Progenitor cell of endocrine pancreas (in vitro differentiated cells): ENCODE results near the gene CFAP58. TPM values are rescaled to one million over a fixed set of nuclear protein-coding genes. Genes with fewer than 3 reads are reported as not detected.
A peak's percentile ranks its signal among the peaks of the same experiment; 100 is the strongest.

Source experiments
- DNase-seq: peaks from one replicate; pipeline ENCODE4 v3.0.0; 2021; ENCODE audit warnings: low spot score; ENCODE audit not compliant: unreplicated experiment
- H3K27ac Mint-ChIP-seq: 2 replicates; pipeline ENCODE4 v1.8.0; 2021; ENCODE audit warnings: mild to moderate bottlenecking, moderate library complexity, mixed read lengths
- H3K27me3 Mint-ChIP-seq: 2 replicates; pipeline ENCODE4 v1.8.0; 2021; ENCODE audit warnings: mixed read lengths
- H3K36me3 Mint-ChIP-seq: 2 replicates; pipeline ENCODE4 v1.8.0; 2022; ENCODE audit warnings: mixed read lengths; ENCODE audit not compliant: insufficient read depth
- H3K4me1 Mint-ChIP-seq: 2 replicates; pipeline ENCODE4 v1.8.0; 2021; ENCODE audit warnings: low read depth, mixed read lengths
- H3K4me3 Mint-ChIP-seq: 2 replicates; pipeline ENCODE4 v1.8.0; 2021; ENCODE audit warnings: low read depth, mild to moderate bottlenecking, moderate library complexity, mixed read lengths
- H3K9me3 Mint-ChIP-seq: 2 replicates; pipeline ENCODE4 v1.8.0; 2021; ENCODE audit warnings: low read depth, mixed read lengths
- CTCF ChIP-seq: fragments of 200-600 bp; sonication (generic); IDR thresholded peaks from one replicate; pipeline ENCODE4 v1.5.0; 2021; ENCODE audit warnings: antibody characterized with exemption, mild to moderate bottlenecking; ENCODE audit not compliant: unreplicated experiment
- total RNA-seq: library from RNA; stranded (reverse); gene quantifications from 2 replicates; pipeline ENCODE4 v1.2.1, GENCODE V29; 2021

Gene CFAP58
- total RNA-seq, 1 donor from 2014 or later = 0.24 TPM

- H3K27me3 Mint-ChIP-seq = peaks cover 3% of the 10 kb centered on the region
- H3K9me3 Mint-ChIP-seq = no peaks in the 10 kb centered on the region
- peaks cover 43% of the 10 kb centered on the region for H3K4me1 Mint-ChIP-seq
These were observed 23.2 kb upstream of the CFAP58 start for GRCh38 chr10:104330168-104331110.

GRCh38 chr10:104331208-104331838, 22.3 kb upstream of the CFAP58 start:
- H3K4me3 Mint-ChIP-seq = peak overlapping the region; percentile 24
- DNase-seq = no peak
- peaks cover 44% of the 10 kb centered on the region for H3K4me1 Mint-ChIP-seq
- no peak for TF ChIP-seq CTCF
- H3K9me3 Mint-ChIP-seq = no peaks in the 10 kb centered on the region
- peaks cover 3% of the 10 kb centered on the region for H3K27me3 Mint-ChIP-seq
- no peaks in the 10 kb centered on the region for H3K36me3 Mint-ChIP-seq
- peak overlapping the region; percentile 79 for H3K27ac Mint-ChIP-seq

More at GRCh38 chr10:104330168-104331110, 23.2 kb upstream of the CFAP58 start:
- DNase-seq = no peak
- Mint-ChIP-seq H3K27ac (peak overlapping the region; percentile 79), H3K36me3 (no peaks in the 10 kb centered on the region), H3K4me3 (peak overlapping the region; percentile 5)
- no peak for TF ChIP-seq CTCF

- TF ChIP-seq CTCF = no peak
- DNase-seq = no peak
- H3K4me3 Mint-ChIP-seq = no peak overlapping the region
- H3K27ac Mint-ChIP-seq = peak overlapping the region; percentile 66
- H3K36me3 Mint-ChIP-seq = no peaks in the 10 kb centered on the region
- H3K27me3 Mint-ChIP-seq = peaks cover 9% of the 10 kb centered on the region
- H3K4me1 Mint-ChIP-seq = peaks cover 46% of the 10 kb centered on the region
- H3K9me3 Mint-ChIP-seq = no peaks in the 10 kb centered on the region
These were observed 21.2 kb upstream of the CFAP58 start for GRCh38 chr10:104332243-104333031.

GRCh38 chr10:104333032-104333727, 20.5 kb upstream of the CFAP58 start:
- Mint-ChIP-seq H3K27me3 (peaks cover 9% of the 10 kb centered on the region), H3K9me3 (no peaks in the 10 kb centered on the region), H3K27ac (peak overlapping the region; percentile 66), H3K36me3 (no peaks in the 10 kb centered on the region), H3K4me1 (peaks cover 41% of the 10 kb centered on the region), H3K4me3 (no peak overlapping the region)
- TF ChIP-seq CTCF = no peak
- no peak for DNase-seq
